Occipital lobe (tissue), 2 donors: ENCODE data around the gene TAGLN2. TPM values are rescaled to one million over a fixed set of nuclear protein-coding genes. Genes with fewer than 3 reads are reported as not detected.

Experiments used
- DNase-seq: peaks from one replicate; lab custom pipeline; 2025; lab: John Stamatoyannopoulos, UW
- total RNA-seq: library from RNA; depleted of rRNA; stranded (reverse); fragments of >200 nt; gene quantifications from one replicate; pipeline ENCODE4 v1.2.3, GENCODE V29; 2014

Gene TAGLN2
- total RNA-seq: 28.1 TPM

DNA sequence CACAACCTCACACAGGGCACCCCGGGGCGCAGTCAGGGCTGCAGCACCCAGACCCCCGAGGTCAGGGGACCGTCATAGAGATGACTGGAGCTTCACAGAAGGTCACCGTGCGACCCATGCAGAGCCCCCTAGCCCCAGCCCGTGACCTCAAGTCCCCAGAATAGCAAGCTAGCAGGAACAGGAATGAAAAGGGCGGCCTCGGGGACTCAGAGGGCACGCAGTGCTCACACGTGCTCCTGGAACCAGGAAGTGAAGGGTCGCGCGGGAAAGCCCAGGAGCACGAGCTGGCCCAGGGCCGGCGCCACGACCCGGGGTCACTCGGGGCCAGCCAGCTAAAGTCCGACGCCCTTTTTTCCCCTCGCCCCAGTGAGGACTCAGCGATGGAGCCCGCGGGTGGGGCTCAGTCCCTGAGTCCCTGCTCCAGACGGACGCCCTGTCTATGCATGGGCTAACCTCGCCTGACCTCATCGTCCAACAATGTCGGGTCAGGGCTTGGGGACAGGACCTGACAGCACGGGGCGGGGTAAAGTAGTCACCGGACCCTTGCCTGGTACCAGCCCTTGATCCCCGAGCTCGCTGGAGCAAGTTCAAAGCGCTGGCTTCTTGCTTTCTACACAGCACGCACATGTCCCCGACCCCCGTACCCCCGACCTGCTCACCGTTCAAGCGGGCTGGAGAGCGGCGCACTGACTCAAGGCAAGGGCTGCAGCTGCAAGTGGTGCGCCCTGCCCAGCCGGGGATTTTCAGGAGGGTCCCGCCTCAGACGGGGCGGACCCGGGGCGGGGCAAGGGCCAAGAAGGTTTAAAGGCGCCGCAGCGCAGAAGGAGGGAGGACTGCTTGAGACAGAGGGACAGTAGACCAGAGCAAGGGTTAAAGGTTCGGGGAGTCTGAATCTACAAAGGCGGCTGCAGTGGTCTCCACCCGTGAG, at the start of gene TAGLN2:
TAGLN2 (minus strand) TSS at position 717 of the 928 bp plus-strand sequence. CDS start 4,998 bp downstream, outside the sequence.
- peak; percentile 26 for DNase-seq

DNA sequence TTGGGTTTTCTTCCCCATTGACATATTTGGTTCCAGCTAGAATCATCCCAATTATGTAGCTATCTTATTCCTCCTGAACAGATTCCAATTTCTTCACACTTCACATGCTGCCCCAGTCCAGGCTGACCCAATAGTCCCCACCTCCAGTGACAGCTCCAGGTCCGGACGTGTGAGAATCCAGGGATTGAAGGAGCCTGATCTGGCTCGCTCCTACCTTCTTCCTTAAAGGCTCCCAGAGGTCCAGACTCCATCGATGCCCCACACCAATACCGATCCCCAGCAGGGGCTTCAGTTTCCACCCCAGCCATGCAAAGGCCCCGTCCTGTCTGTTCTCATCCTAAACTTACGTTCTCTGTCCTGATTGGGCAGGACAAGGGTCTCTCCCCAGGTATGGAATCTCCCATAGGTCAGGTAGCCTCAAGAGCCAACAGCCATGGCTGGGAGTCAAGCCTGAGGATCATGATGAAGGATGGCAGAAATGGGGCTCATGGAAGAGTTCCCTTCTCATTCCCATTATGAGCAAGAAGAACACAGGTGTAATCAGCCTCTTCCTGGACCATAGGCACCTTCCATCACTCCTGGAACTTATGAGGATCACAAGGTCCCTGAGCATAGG, 49.2 kb upstream of the TAGLN2 start:
- DNase-seq: no peak

DNA sequence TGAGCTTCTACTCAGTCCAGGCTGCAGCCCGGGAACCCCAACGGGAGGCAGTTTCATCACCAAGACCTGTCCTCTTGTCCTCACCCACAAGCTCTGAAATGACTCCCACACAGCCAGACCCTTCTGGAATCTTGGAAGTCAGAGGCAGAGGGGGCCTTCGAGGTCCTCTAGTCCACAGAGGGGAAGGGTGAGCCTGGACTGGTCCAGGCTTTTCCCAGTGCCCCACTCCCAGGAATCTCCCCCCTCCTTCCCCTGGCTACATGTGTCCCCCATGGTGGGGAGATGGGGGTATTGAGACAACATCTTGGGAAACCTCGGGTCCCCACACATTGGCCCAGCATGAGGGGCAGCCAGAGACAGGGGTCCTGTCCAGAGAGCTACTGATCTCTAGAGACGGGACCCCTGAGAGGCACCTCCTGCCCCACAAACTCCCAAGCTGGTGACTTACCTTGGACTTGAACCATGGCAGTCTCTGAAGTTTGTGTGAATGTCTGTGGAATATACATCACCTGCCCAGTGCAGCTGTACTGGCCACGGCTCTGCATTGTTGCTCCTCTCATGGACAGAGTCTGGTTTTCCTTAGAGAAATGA, 48.1 kb upstream of the TAGLN2 start:
- no peak for DNase-seq

DNA sequence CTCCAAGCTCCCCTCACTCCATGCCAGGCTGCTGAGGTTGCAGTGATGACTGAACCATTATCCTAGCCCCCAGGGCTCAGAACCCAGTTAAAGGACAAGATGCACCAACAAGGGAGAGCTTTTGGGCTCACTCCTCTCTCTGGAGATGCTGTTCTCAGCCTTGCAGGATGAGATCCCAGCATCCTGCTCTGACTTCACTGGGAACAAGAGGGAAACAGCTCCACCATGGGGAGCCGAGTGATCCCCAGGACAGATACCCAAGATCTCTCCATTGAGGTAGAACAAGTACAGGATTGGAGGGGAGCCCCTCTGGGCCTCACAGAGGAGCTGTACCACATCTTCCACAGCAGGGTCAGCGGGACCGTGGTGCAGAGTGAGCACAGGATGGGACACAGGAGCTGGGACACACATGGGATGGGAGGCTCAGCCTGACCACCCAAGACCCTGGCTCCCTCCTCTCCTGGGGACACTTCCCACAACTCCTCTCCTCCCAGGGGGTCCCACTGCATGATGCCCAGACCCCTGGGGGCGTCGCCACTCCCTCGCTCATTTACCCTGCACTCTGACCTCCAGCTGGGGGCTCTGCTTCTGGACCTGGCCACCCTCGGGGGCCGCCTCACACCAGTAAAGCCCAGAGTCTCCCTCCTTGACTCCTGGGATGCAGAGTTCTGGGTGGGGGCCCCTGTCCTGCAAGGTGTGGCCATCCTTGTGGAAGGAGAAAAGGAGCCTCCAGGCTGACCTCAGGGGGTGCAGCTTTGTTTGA, 47.3 kb upstream of the TAGLN2 start:
- DNase-seq: no peak

DNA sequence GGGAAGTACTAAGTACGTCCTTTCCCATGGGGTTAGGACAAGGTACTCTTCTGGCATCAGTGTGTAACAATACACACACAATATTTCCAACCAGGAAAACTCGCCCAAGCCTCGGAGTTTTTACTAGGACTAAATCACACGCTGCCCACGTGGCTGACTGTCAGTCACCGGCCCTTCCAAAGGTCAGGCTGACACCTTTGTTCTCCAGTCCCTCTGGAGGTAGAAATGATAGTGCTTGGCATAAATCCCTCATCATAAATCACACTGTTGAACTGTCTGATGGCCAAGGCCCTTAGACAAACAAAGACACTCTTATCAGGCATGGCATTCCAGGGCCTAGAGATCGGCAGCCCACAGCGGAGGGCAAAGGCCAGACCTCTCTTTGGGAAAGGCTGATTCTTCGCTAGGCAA, 45.6 kb upstream of the TAGLN2 start:
- DNase-seq: no peak

DNA sequence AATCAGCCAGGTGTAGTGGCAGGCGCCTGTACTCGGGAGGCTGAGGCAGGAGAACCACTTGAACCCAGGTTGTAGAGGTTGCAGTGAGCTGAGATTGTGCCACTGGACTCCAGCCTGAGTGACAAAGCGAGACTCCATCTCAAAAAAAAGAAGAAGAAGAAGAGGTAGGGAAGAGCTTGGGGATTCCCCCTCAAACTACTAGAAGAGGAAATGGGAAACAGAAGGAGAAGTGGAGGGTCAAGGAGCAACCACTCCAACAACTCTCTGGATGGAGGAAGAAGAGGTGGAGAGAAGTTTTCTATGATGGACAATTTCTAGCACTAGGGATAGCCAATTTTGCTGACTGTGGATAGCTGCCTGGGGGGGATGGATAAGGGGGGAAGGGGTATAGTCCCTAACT, 43.6 kb upstream of the TAGLN2 start:
- no peak for DNase-seq

DNA sequence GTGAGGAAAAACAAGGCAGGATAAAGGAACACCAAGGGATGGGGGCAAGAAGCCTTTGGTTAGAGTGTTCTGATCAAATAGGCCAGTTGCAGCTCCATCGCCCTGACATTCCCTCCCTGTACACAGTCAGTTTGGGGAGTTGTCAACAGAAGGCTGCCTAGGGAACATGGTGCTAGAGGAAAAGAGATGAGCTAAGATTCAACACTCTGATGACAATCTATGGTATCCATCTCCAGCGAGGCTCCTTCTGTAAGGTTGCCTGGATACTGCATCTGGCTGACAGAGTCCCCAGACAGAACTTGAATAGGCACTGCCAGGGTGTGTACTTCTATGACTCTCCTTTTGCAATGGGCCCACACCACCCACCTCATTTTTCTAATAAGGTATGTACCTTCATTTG, 40.0 kb upstream of the TAGLN2 start:
- DNase-seq: no peak

DNA sequence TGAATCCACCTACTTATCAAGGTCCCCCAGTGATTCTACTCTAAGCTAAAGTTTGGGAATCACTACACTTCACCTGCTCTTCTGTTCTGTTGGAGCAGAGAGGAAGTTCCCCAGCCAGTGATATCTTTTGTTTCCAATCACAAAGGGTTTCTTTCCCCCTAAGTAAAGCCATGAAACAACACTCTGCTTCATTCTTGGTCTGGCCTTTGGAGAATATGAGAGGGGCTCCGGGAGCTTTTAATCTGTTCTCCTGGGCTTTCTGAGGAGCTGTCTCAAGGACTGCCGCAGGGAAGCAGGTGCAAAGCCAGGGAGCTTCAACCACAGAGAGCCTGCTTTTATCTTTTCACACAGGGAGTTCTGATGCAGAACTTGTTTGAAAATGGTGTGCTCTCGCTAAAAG, 38.8 kb upstream of the TAGLN2 start:
- DNase-seq: no peak

DNA sequence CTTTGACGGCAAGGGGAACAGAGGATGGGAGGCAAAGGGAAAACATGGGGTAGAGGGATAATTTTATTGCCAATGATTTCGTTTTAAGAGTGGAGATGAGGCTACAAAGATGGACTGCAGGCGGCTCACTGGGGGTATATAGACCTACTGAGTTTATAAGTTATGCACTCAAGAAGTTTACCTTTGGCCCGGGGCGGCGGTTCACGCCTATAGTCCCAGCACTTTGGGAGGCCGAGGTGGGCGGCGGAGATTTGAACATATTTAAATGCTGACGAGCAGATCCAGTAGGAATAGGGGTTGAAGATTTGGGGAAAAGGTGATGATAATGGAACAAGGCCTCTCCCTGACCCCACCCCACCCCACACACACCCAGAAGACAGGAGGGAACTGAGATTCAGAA, 36.9 kb upstream of the TAGLN2 start:
- no peak for DNase-seq

DNA sequence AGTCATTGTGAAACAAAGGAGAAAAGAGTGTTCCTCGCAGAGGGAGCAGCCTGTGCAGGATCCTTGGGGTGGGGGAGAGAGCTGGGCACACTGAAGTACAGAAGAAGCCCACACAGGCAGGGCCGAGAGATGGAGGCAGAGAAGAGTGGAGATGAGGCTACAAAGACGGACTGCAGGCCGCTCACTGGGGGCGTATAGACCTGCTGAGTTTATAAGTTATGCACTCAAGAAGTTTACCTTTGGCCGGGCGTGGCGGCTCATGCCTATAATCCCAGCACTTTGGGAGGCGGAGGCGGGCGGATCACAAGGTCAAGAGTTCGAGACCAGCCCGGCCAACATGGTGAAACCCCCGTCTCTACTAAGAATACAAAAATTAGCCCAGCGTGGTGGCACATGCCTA, 36.3 kb upstream of the TAGLN2 start:
- no peak for DNase-seq

DNA sequence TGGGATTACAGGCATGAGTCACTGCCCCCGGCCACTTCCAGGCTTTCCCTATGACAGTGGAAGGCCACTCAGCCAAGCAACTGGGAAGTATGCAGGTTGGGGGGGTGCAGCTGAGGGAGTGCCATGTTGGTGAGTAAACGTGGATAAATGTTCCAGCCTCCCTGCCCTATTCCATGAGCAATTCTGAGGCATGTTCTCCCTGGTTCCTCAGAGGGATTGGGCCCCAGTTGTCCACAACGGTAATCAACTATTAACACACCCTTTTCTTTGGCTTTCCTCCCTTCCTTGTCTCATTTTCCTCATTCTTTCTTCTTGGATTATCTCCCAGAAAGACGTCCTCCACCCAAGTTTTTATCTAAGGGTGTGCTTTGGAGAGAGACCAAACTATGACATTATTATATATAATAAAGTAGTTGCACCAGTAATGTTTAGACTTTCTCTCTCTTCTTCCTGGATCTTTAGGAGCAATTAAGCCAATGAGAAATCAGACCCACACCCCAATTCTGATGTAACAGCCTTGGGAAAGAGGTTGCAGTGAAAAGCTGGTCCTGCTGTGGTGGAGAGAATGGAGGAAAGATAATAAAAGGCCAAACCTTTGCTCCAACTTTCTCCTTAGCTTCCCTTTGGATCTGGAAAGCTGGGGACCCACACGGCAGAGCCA, 35.5 kb upstream of the TAGLN2 start:
- DNase-seq: no peak

DNA sequence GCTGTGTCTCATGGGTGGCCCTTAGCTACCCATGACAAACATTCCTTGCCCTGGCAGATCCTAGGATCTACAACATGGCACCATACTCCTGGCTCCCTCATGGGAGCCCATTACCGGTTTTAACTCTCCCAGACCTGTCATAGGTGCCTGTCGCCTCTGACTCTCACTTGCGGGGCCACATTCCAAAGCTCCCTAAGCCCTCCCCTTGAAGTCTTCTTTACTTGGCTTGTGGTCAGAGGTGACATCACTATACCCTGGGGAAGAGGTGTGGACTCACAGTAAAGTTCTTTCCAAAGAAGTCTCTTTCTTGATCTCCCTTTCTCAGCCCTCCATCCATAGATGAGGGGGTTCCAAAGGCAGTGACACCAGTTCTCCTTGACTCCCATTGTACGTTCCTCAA, 34.1 kb upstream of the TAGLN2 start:
- no peak for DNase-seq

DNA sequence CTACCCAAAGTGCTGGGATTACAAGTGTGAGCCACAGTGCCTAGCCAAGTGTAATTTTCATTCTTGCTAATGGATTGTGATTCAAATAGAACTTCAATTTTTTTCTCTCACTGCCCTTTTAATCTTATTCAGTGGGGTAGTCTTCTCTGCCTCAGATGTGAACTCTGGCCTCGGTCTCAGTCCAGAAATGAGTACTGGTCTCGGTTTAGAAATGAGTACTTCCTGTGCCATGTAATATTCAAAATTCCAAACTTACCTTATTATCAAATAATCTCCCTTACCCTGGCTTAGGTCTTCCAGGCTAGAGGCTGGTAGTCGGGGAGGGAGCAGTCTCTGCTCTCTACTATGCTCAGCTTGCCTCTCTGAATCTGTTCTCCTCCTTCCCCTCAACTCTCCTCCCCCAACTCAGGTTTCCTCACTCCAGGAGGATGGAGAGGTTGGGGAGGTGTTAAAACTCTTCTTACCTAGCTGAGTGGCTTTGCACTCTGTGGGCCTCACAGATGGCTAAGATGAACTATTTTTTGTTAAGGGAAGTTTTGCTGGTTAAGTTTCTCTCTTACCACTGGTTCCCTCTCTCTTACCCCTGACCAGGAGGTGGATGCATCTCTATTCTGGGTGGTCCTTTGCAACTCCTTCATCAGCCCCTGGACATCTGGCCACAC, 33.5 kb upstream of the TAGLN2 start:
- no peak for DNase-seq

DNA sequence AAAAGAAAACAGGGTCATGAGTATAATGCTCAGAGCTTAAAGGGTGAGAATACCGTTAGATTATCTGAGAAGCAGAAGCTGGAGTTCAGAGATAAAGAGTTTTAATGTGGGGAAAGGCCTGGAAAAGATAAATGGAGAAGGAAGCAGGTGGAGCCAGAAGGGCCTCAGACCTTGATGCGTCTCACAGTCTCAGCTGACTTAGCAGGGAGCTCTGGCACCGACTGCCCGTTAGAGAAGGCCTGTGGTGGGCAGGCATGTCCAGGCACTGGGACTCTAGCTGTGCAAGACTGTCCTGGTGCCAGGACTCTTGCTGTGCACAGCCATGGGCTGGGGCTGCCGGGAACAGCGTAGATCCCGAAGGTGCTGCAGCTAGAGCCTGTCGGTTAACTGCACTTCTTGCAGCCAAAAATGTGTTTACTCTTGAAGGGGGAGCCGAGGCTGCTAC, 32.5 kb upstream of the TAGLN2 start:
- no peak for DNase-seq

DNA sequence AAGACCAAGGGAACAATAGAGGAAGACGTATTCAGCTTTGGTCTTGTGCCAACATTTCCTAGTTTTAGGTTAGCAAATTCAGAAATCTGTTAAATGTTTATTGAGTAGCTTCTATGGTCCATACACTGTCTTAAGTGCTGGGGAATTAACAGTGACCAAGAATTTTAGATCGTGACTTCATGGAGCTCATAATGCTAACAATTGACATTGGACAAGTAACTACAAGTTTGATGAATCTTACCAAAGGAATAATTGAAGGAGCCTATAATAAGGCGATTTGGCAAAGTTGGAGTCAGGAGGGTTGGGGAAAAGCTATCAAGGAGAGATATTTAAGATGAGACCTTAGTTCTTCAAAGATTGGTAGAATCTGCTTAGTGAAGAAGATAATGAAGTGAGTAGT, 30.1 kb upstream of the TAGLN2 start:
- no peak for DNase-seq

DNA sequence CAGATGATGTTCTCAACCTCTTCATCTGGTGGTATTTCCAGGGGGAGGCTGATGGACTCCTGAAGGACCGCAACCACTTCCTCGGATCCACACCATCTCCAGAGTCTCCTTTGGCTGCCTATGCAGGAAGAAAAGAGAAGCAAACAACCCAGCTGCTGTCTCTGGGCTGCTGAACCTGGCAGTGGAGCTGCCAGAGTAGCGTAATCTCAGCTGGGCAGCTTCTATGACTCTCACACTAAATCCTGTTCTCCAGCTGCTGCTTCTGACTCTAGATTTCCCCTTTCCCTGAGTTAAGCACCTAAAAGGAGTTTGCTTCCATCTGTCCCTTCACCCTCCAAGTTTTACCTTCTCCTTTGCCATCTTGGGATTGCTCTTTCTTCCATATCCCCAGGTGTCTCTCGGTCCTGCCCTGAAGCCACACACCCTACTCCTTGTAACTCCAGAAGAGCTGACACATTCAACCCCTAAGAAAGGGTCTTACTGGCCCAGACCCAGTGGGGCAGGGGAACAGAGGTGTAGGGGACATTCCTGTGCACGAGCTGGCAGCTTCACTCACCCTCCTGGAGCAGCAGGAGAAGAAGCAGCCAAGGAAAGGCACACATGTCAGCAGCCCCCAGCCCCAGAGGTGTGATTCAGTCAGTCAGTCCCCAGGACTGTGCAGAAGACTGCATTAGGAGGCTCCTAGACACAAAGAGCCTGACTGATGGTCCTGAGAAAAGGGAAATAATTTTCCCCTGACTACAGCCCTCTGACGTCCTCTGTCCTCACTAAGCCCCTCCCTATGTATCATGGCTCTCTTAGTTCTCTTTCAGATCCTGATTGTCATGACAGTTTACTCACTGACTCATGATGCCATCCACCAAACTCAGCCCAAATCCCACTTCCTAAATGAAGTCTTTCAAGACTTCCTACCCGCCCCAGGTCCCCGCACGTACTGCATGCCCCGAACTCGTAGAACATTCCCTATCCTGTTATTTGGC, 28.5 kb upstream of the TAGLN2 start, which contains the start of gene SLAMF9:
SLAMF9 (minus strand) TSS at position 702 of the 980 bp plus-strand sequence; CDS start at position 602, 100 bp downstream.
- no peak for DNase-seq

DNA sequence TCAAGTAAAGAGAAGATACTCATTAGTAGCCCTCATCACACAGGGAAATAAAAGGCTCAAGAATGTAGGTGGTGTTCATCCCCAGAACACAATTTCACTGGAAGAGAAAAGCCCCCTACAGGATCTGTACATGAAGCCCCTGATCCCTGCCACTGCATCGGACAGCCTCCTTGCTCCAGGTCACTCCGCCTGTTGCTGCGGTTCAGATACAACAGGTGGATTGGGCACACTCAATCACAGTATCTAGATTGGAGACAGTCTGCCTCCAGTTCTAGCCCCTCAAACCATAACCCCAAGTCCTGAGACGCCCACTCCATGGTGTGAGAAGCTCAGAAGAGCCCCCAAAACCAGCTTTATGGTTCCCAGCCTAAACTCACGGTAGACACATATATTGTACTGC, 27.6 kb upstream of the TAGLN2 start:
- DNase-seq: no peak

DNA sequence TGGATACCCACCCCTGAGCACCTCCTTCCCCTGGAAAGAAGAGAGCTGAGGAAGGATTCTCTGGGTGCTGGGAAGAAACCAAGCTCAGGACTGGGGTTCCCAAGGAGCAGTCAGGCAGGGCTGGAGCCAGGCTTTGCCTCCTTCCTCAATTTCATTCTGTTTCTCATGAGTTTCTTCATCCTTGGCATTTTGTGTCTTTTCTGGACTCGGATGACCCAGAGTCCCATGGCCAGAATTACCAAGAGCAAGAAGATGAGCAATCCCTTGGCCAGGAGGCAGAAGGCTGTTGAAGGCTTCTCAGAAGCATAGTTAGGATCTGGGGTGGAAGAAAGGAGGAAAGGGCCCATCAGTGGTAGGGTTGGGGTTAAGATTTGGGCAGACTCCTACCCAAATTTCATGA, 26.2 kb upstream of the TAGLN2 start:
- DNase-seq: no peak

DNA sequence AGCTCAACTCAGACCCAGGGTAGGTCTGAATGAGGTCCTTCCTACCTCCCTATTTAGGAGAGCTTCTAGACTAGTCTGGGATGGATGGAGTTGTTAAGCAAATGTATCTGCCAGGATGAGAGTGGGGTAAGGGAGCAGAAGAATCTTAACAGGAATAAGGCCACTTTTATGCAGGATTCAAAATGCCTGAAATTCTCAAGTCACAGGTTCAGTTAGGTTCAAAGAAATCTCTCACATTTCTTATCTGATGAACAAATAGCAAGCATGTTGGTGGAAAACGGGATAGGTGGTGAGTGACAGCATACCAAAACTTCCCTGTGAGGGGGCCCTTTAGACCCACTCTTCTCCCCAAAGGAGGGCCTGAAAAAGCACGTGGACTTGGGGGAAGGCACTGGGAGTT, 25.7 kb upstream of the TAGLN2 start:
- DNase-seq: no peak
